ENCODE data around the gene BCAS3. TPM values are rescaled to one million over a fixed set of nuclear protein-coding genes. Genes with fewer than 3 reads are reported as not detected.
"Not testable (repeated sequence)": the region's sequence is repeated elsewhere in the genome, so short reads cannot be mapped to it uniquely, and the experiment has no call there.

Gene BCAS3
- total RNA-seq, 2 donors from 2014 or later, result 14.7 to 17.5 TPM

- intact Hi-C loops (cut with DNase I), result no loop called here
- DNase-seq (no peak), ATAC-seq (no peak)
These were observed 223.6 kb downstream of the BCAS3 start for GRCh38 chr17:60901242-60901641.

- peak in 1 of 2 donors; percentile 35 for ATAC-seq
- no peak for DNase-seq
These were observed 224.2 kb downstream of the BCAS3 start for GRCh38 chr17:60901806-60902205.

GRCh38 chr17:60902399-60902798 is 224.7 kb downstream of the BCAS3 start:
- DNase-seq (no peak), ATAC-seq (no peak)
- intact Hi-C loops (cut with DNase I), result no loop called here

More at GRCh38 chr17:60901806-60902205, 224.2 kb downstream of the BCAS3 start:
- intact Hi-C loops (cut with DNase I), result no loop called here

- DNase-seq, result no peak
- intact Hi-C loops (cut with DNase I), result no loop called here
- ATAC-seq, result no peak
These were observed 226.9 kb downstream of the BCAS3 start for GRCh38 chr17:60904582-60904981.

GRCh38 chr17:60905709-60906108 is 228.1 kb downstream of the BCAS3 start:
- no peak for ATAC-seq
- intact Hi-C loops (cut with DNase I), result no loop called here

GRCh38 chr17:60908324-60908723 is 230.7 kb downstream of the BCAS3 start:
- intact Hi-C loops (cut with DNase I), result no loop called here
- no peak for ATAC-seq
- DNase-seq, result no peak

More at GRCh38 chr17:60905709-60906108, 228.1 kb downstream of the BCAS3 start:
- no peak for DNase-seq

GRCh38 chr17:60909405-60909804 is 231.8 kb downstream of the BCAS3 start:
- intact Hi-C loops (cut with DNase I), result no loop called here
- no peak for ATAC-seq
- DNase-seq, result no peak

GRCh38 chr17:60910415-60910814 is 232.8 kb downstream of the BCAS3 start:
- DNase-seq (no peak), ATAC-seq (no peak)
- intact Hi-C loops (cut with DNase I), result no loop called here

- intact Hi-C loops (cut with DNase I), result no loop called here
- DNase-seq (no peak), ATAC-seq (no peak)
These were observed 236.4 kb downstream of the BCAS3 start for GRCh38 chr17:60914078-60914477.

GRCh38 chr17:60916043-60916442 is 238.4 kb downstream of the BCAS3 start:
- DNase-seq, result no peak
- intact Hi-C loops (cut with DNase I), result no loop called here
- no peak for ATAC-seq

GRCh38 chr17:60920107-60920506 is 242.5 kb downstream of the BCAS3 start:
- intact Hi-C loops (cut with DNase I), result no loop called here
- DNase-seq, result no peak
- ATAC-seq, result no peak

GRCh38 chr17:60923000-60923399 is 245.3 kb downstream of the BCAS3 start:
- intact Hi-C loops (cut with DNase I), result no loop called here
- DNase-seq (no peak), ATAC-seq (no peak)

GRCh38 chr17:60926466-60927183 is 249.0 kb downstream of the BCAS3 start:
- ATAC-seq (no peak), DNase-seq (no peak)
- intact Hi-C loops (cut with DNase I), result no loop called here

GRCh38 chr17:60933739-60934138 is 256.1 kb downstream of the BCAS3 start:
- intact Hi-C loops (cut with DNase I), result no loop called here
- no peak for DNase-seq
- no peak for ATAC-seq

- no peak for ATAC-seq
- no peak for DNase-seq
- intact Hi-C loops (cut with DNase I), result no loop called here
These were observed 257.1 kb downstream of the BCAS3 start for GRCh38 chr17:60934723-60935122.

GRCh38 chr17:60935991-60936390 is 258.3 kb downstream of the BCAS3 start:
- ATAC-seq; DNase-seq; intact Hi-C loops (cut with DNase I): not testable (repeated sequence)

GRCh38 chr17:60939318-60939717 is 261.7 kb downstream of the BCAS3 start:
- ATAC-seq, result no peak
- intact Hi-C loops (cut with DNase I), result no loop called here
- no peak for DNase-seq

- DNase-seq, result peak; percentile 72
- intact Hi-C loops (cut with DNase I), result no loop called here
- peak; percentile 91 to 92 for ATAC-seq
These were observed 263.4 kb downstream of the BCAS3 start for GRCh38 chr17:60941028-60941427.

- ATAC-seq (no peak), DNase-seq (no peak)
- intact Hi-C loops (cut with DNase I), result no loop called here
These were observed 263.9 kb downstream of the BCAS3 start for GRCh38 chr17:60941571-60941970.

GRCh38 chr17:60944751-60945150 is 267.1 kb downstream of the BCAS3 start:
- ATAC-seq (no peak), DNase-seq (no peak)
- intact Hi-C loops (cut with DNase I), result no loop called here

GRCh38 chr17:60947100-60947499 is 269.4 kb downstream of the BCAS3 start:
- intact Hi-C loops (cut with DNase I), result no loop called here
- ATAC-seq (no peak), DNase-seq (no peak)
